PC-9 (cell line): ENCODE measurements around the gene STARD13.

ENCODE experiments used
- CTCF ChIP-seq: fragments of 200-600 bp; sonication (generic); conservative IDR thresholded peaks from 2 replicates; pipeline ENCODE4 v1.6.1; 2017; ENCODE audit warnings: mixed run types, antibody characterized with exemption, mild to moderate bottlenecking, moderate library complexity
- EZH2 ChIP-seq: fragments of 200-600 bp; sonication (generic); IDR thresholded peaks from 2 replicates; pipeline ENCODE4 v1.8.0; 2017; ENCODE audit warnings: antibody characterized with exemption, low read depth

GRCh38 chr13:33274264-33274663 lies 11.3 kb downstream of the STARD13 start:
- TF ChIP-seq CTCF (no peak), EZH2 (no peak)
